NCI-H82 (cell line): Measurements from ENCODE around the gene WDR88.
A peak's percentile ranks its signal among the peaks of the same experiment; 100 is the strongest.
"Not testable (repeated sequence)": the region's sequence is repeated elsewhere in the genome, so short reads cannot be mapped to it uniquely, and the experiment has no call there.

ENCODE experiments used
- DNase-seq: peaks from one replicate; lab custom pipeline; 2025; lab: John Stamatoyannopoulos, UW

The WDR88 gene

GRCh38 chr19:33129901-33130300, 2.0 kb upstream of the WDR88 start:
- no peak for DNase-seq

DNA sequence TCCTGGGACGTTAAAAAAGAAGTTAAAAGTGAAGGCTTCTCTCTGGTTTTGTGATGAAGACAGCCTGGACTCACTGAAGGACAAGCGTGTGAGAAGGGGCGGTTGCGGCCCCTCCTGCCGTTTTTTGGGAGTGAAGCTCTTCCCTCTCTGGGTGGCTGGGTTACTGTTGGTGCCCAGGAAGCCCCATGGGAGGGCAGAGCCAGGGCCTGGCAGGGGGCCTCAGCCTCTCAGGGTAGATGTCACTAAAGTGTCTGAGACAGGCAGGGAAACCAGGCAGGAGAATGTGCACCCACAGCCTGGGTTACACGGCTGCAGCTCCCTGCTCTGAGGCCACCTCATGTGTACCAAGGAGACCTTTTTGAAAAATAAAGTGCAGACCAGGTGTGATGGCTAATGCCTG, 1.5 kb upstream of the WDR88 start:
- DNase-seq, result no peak

DNA sequence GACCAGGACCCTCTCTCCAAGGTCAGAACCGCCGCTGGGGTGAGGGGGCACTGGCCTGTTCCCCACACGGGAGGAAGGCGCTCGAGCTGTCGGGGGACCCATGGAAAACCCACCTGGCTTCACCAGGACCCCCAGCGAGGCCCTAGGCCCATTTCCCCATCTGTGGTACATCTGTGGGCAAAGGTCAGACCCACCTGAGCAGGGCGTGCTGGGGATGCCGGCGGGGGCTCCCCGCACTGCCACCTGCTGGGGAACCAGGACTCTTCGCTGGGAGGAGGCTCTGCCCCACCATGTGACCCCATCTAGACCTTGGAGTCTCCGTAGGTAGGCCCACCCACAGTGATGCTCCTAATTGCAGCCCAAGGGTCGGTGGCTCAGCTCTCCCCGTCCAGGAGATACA, 511 bp downstream of the WDR88 start:
- peak; percentile 31 for DNase-seq

GRCh38 chr19:33133438-33134031, 1.6 kb downstream of the WDR88 start:
- no peak for DNase-seq

- DNase-seq, result peak; percentile 31
These were observed 2.7 kb downstream of the WDR88 start for GRCh38 chr19:33134571-33135041.

GRCh38 chr19:33139165-33139564, 7.3 kb downstream of the WDR88 start:
- DNase-seq, result no peak

DNA sequence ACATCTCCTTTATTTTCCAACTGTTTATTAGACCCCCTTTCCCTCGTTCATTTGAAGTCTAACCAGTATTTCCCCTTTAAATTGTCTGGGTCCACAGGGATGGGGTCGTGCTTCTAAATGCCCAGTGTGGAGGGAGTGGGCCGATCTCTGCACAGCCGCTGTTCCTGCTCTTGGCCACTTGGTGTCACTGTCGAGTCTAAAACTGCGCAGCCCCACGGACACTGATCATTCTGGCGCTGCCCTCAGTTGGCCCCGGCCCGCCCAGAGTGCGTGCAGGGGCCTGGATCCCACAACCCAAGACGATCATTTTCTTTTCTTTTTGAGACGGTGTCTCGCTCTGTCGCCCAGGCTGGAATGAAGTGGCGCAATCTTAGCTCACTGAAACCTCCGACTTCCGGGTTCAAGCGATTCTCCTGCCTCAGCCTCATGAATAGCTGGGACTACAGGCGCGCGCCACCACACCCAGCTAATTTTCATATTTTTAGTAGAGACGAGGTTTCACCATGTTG, 12.0 kb downstream of the WDR88 start:
- DNase-seq, result peak; percentile 77

GRCh38 chr19:33146209-33146608, 14.3 kb downstream of the WDR88 start:
- DNase-seq, result no peak

- no peak for DNase-seq
These were observed 15.6 kb downstream of the WDR88 start for GRCh38 chr19:33147538-33147937.

DNA sequence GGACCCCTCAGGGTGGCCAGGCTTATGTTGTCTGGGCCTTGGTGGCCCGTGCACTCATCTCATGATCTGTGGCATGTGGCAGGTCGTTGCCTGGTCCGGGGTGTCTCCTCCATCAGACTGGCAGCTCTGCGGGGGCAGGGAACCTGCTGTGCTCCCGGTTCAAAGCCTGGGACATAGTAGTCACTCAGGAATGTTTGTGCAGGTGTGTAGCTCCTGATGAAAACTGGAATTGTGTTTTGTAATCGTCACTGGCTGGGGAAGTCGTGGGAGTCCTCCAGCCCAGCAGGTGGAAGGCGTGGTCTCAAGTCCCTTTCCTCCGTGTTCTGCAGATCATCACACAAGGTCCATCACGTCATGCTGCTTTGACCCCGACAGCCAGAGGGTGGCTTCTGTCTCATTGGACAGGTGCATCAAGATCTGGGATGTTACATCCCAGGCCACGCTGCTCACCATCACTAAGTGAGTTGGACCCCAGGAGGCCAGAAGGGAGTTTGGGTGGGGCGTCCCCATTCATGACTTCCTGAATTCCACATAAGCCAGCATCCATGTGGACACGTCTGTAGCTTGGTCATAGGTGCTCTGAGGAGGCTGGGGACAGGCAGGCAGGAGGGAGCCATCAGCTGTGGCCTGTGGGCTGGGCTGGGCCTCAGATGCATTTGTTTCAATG, 19.1 kb downstream of the WDR88 start:
- DNase-seq, result no peak

DNA sequence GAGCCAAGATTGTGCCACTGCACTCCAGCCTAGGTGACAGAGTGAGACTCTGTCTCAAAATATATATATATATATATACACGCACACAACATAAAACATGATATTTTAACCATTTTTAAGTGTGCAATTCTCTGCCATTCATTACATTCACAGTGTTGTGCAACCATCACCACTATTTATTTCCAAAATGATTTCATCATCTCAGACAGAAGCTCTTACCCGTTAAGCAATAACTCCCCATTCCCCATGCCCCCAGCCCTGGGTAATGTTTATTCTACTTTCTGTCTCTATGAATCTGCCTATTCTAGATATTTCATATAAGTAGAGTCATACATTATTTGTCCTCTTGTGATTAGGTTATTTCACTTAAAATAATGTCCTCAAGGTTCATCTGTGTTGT, 20.3 kb downstream of the WDR88 start:
- no peak for DNase-seq

- not testable (repeated sequence) for DNase-seq
These were observed 20.7 kb downstream of the WDR88 start for GRCh38 chr19:33152625-33153024.

- DNase-seq, result not testable (repeated sequence)
These were observed 22.4 kb downstream of the WDR88 start for GRCh38 chr19:33154313-33154712.

- DNase-seq, result no peak
These were observed 24.4 kb downstream of the WDR88 start for GRCh38 chr19:33156334-33156733.

- DNase-seq, result no peak
These were observed 26.0 kb downstream of the WDR88 start for GRCh38 chr19:33157906-33158305.

DNA sequence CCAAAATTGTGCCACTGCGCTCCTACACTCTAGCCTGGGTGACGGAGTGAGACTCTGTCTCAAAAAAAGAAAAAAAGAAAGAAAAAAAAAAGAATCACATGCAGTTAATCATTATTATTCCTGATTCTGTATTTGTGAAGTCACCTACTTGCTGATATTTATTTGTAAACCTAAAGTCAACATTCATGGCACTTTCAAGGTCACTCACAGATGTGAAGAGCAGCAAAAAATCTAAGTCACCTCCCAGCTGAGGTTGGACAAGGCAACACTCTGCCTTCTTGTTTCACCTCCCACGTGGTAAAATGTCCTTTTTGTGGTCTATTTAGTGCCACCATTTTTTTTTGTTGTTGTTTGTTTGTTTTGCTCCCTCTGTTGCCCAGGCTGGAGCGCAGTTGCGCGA, 26.5 kb downstream of the WDR88 start:
- DNase-seq, result no peak

GRCh38 chr19:33159149-33159548, 27.2 kb downstream of the WDR88 start:
- no peak for DNase-seq

GRCh38 chr19:33159893-33160292, 28.0 kb downstream of the WDR88 start:
- DNase-seq, result no peak

DNA sequence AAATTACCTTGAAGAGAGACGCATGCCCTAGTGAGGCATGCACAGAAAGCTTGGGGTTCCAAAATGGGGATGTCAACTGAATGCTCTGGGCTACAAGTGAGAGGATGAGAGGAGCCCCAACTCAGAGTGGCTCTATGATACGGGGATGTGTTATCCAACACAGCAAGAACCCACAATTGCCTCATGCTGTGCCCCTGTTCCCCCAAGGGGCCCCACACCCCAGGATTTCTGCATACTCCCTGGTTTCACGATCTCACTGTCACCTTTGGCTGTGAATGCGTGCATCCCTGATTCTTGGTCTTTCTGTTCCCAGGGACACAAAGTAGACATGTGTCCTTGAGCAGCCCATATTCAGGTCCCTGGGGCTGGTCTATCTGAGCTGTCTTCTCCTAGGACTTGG, 29.3 kb downstream of the WDR88 start:
- DNase-seq, result no peak

DNA sequence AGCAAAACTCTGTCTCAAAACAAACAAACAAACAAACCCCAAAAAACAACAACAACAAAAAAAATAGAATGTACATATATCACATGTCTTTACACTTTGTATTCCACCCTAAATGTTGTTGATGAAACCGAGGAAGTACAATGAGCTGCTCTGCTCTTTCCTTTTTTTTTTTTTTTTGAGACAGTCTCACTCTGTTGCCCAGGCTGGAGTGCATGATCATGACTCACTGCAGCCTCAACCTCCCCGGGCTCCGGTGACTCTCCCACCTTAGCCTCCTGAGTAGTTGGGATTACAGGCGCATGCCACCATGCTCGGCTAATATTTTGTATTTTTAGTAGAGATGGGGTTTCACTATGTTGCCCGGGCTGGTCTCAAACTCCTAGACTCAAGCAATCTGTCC, 31.6 kb downstream of the WDR88 start:
- no peak for DNase-seq

DNA sequence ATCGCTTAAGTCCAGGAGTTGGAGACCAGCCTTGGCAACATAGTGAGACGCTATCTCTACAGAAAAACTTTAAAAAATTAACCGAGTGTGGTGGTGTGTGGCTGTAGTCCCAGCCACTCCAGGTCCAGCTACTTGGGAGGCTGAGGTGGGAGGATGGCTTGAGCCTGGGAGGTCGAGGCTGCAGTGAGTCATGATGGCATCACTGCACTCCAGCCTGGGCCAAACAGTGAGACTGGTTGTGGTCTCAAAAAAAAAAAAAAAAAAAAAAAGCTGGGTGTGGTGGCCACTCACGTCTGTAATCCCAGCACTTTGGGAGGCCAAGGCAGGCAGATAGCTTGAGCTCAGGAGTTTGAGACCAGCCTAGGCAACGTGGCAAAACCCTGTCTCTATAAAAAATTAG, 34.1 kb downstream of the WDR88 start:
- DNase-seq, result not testable (repeated sequence)

DNA sequence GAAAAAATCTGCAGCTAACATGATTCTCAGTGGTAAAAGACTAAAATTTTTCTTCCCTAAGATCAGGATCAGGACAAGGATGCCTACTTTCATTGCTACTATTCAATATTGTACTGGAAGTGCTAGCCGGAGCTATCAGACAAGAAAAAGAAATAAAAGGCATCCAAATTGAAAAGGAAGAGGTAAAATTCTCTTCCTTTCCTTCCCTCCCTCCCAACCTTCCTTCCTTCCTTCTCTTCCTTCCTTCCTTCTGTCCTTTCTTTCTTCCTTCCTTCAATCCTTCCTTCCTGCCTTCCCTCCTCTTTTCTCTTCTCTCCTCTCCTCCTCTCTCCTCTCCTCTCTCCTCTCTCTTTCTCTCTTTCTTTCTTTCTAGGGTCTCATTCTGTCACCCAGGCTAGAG, 35.5 kb downstream of the WDR88 start:
- no peak for DNase-seq

DNA sequence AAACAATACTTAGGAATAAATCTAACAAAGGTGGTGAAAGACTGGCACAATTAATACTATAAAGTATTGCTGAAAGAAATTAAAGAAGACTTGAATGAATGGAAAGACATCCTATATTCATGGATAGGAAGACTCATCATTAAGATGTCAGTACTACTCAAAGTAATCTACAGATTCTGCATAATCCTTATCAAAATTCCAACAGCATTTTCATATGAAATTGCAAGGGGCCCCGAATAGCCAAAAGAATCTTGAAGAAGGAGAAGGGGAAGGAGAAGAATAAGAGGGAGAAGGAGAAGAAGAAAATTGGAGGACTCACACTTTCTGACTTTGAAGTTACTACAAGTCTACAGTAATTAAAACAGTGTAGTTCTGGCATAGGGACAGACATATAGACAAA, 36.6 kb downstream of the WDR88 start:
- no peak for DNase-seq
